ENCODE results near the gene WSCD2. TPM values are rescaled to one million over a fixed set of nuclear protein-coding genes. Genes with fewer than 3 reads are reported as not detected.

The WSCD2 gene
- total and polyA plus RNA-seq, 2 donors (not counting 3 experiments of a cell fraction or from before 2014, with no cell fraction given) = not detected

DNA sequence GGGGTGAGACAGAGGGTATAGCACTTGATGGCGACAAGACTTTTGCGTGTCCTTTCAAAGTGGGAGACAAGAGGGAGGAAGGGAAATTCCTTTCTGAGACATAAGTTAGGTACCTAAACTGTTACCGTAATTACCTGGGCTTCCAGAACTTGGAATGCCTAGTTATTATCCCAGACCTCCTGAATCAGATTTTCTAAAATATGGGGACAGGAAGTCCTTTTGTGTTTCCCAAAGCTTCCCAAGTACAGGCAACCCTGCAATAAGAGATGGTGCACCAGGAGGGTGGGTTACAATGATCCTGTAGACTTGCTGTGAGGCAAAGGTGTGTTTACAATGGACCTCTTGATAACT is 126.1 kb downstream of the WSCD2 start:
- Histone ChIP-seq H3K27ac (ENCODE audit: insufficient read depth, low read depth, low read length) (no peak overlapping the region), H3K79me2 (ENCODE audit: control insufficient read depth, insufficient read depth, low read length) (no peaks in the 10 kb centered on the region), H3K27me3 (ENCODE audit: control insufficient read depth in 2 of 2, insufficient read depth in 2 of 2, low read length in 2 of 2) (no peaks in the 10 kb centered on the region), H3K4me1 (ENCODE audit: control insufficient read depth, extremely low read depth, insufficient read depth, low read length) (no peaks in the 10 kb centered on the region), H2AFZ (ENCODE audit: low read depth, low read length) (no peak overlapping the region), H3K9me3 (replicated peaks; ENCODE audit: control insufficient read depth, insufficient read depth, low read length) (no peaks in the 10 kb centered on the region), H3K9me1 (replicated peaks; ENCODE audit: control insufficient read depth, extremely low read depth, insufficient read depth, low read length) (no peaks in the 10 kb centered on the region), H3K36me3 (ENCODE audit: control insufficient read depth in 2 of 2, extremely low read depth in 1 of 2, insufficient read depth in 2 of 2, low read length in 2 of 2) (no peaks in the 10 kb centered on the region), H3K9ac (replicated peaks; ENCODE audit: extremely low read depth, insufficient read depth, low read length) (no peak overlapping the region), H3K4me3 (replicated peaks in 1 of 3; ENCODE audit: insufficient read depth in 1 of 3, low read depth in 1 of 3, low read length in 3 of 3) (no peak overlapping the region), H4K20me1 (replicated peaks; ENCODE audit: control insufficient read depth, extremely low read depth, insufficient read depth, low read length) (no peaks in the 10 kb centered on the region), H3K4me2 (ENCODE audit: insufficient read depth, low read length) (no peak overlapping the region)
- no TSS peak for BruUV-seq (replicated peaks)
- no peak for DNase-seq (ENCODE audit: low read depth, low spot score)
- intact Hi-C loops (cut with micrococcal nuclease) = no loop called here
- ChIA-PET POLR2A (no interaction called here), CTCF (no interaction called here)
- no peak for FAIRE-seq
- no peak for TF ChIP-seq GATA2 (IDR thresholded peaks at IDR 0.05; ENCODE audit: insufficient read depth, insufficient read length, low read depth, low read length)
- no peak for TF ChIP-seq MYC (IDR thresholded peaks at IDR 0.05; ENCODE audit: low read depth, low read length)
- TF ChIP-seq EZH2 (IDR thresholded peaks at IDR 0.05; ENCODE audit: borderline replicate concordance, low read depth, low read length, severe bottlenecking) = no peak
- no peak for TF ChIP-seq FOS (IDR thresholded peaks at IDR 0.05; ENCODE audit: borderline replicate concordance, insufficient read depth, low read length)
- TF ChIP-seq JUN (IDR thresholded peaks at IDR 0.05; ENCODE audit: borderline replicate concordance, insufficient read depth, insufficient read length, low read depth) = no peak
- TF ChIP-seq, protein P1, sequence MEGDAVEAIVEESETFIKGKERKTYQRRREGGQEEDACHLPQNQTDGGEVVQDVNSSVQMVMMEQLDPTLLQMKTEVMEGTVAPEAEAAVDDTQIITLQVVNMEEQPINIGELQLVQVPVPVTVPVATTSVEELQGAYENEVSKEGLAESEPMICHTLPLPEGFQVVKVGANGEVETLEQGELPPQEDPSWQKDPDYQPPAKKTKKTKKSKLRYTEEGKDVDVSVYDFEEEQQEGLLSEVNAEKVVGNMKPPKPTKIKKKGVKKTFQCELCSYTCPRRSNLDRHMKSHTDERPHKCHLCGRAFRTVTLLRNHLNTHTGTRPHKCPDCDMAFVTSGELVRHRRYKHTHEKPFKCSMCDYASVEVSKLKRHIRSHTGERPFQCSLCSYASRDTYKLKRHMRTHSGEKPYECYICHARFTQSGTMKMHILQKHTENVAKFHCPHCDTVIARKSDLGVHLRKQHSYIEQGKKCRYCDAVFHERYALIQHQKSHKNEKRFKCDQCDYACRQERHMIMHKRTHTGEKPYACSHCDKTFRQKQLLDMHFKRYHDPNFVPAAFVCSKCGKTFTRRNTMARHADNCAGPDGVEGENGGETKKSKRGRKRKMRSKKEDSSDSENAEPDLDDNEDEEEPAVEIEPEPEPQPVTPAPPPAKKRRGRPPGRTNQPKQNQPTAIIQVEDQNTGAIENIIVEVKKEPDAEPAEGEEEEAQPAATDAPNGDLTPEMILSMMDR (IDR thresholded peaks at IDR 0.05; ENCODE audit: extremely low read depth in 1 of 2, insufficient read depth in 1 of 2, low read depth in 1 of 2, low read length in 2 of 2) = no peak
- TF ChIP-seq, protein P2, sequence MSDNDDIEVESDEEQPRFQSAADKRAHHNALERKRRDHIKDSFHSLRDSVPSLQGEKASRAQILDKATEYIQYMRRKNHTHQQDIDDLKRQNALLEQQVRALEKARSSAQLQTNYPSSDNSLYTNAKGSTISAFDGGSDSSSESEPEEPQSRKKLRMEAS (IDR thresholded peaks at IDR 0.05; ENCODE audit: insufficient read depth, insufficient read length) = no peak
- no peak for TF ChIP-seq POLR2AphosphoS5 (IDR thresholded peaks at IDR 0.05; ENCODE audit: insufficient read depth, low read depth, low read length)
- TF ChIP-seq POLR2A (IDR thresholded peaks at IDR 0.05; ENCODE audit: low read depth, low read length) = no peak
- dilution Hi-C loops (cut with MboI; ENCODE audit: extremely low pct_ligation_motif_present, low sequenced_read_pairs) = no loop called here
